Stimulated activated CD4-positive, alpha-beta T cell treated with anti-CD3 and anti-CD28 coated beads, Interleukin-2, amount 100 ng/mL, for 24 hours (primary cell): ENCODE results near the gene WFIKKN2.
A peak's percentile ranks its signal among the peaks of the same experiment; 100 is the strongest.

Experiments used
- DNase-seq, 2 donors: peaks; one replicate each; pipeline ENCODE4 v3.0.0-alpha.2; 2020

The WFIKKN2 gene

DNA sequence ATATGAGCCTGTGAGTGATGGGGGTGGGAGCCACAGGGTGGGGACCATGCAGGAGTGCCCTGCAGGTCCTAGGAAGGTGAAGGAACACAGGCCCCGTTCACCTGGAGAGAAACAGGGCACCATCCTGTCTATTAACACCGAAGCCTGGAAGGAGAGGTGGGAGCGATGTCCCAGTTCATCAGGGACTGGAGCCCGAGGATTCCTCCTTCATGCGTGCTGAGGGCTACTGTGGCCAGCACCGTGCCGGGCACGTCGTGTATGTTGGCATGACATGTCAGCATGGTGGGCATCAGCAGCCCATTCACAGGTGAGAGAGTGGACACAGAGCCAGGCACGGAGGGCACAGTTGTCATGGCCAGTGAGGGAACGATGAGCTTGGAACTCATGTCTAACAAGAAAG, 1.4 kb downstream of the WFIKKN2 start:
- no peak for DNase-seq

DNA sequence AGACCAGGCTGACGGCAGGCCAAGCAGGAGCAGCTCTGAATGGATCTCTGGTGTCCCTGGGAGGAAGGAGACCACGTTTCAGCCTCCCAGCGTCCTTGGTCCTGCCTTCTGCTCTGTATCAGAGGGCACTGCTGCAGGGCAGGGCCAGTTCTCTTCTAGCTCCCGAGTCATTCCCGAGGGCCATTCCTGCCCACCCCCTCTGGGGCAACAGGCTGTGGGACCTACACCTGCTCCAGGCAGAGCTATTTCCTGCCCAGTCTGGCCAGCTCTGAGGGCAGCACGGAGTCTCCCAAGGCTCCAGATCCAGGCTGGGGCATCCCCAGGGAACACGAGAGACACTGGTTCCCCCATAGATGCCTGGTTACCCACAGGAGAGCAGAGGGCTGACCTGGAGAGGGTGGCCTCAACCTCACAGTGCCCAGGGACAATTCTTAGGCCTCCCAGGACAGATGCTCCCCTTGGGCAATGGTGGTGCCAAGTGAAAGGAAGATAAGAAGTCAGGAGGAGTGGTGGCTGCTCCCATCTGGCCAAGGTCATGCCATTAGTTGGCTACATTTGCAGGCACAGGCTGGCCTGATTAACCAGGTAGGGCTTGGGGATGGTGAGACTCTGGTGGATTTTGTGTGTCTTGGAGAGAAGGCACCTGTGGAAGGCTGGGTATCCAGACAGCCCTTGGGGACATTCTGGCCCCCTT, 2.0 kb downstream of the WFIKKN2 start:
- no peak for DNase-seq

DNA sequence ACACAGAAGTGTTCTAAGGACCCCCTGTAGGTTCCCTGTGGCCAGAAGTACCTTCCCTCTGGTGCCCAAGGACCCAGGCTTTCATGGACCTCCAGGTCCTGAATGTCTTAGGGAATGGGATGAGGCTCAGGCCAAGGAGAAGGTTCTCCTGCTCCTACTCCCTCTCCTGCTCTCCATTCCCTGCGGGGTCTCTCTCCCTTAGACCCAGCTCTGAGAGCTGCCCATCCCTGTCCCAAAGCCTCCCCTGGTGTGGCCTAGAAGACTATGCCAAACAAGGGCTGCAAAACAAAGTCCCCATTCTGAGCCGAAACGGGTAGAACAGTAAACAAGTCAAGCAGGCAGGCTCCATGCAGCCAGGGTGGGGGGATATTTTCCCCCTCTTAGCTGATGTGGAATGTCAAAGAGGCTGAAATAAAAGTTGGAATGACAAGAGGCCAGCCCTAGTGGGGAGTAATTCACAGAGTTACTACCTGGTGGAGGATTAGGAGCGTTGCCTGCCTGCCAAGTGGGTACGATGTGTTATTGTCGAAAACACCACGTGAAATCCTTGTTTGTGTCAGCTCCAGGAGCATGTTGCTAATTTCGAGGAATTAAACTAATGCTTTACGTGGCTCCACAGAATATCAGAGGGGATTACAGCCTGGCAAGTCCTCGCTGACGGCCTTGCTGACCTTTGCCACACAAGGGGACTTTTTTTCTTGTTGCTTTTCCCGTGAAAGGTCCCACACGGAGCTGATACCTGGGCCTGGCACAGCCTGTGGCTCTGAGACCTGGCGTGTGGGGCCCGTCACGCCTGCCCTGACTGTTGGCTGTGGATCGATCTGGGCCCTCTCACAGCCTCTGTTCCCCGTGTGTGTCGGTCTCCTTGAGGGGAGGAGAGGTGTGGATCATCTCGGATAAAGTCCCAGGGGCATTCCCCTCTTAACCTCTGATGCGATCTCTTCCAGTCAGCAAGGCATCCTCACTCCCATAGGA, 2.9 kb downstream of the WFIKKN2 start:
- DNase-seq = no peak

DNA sequence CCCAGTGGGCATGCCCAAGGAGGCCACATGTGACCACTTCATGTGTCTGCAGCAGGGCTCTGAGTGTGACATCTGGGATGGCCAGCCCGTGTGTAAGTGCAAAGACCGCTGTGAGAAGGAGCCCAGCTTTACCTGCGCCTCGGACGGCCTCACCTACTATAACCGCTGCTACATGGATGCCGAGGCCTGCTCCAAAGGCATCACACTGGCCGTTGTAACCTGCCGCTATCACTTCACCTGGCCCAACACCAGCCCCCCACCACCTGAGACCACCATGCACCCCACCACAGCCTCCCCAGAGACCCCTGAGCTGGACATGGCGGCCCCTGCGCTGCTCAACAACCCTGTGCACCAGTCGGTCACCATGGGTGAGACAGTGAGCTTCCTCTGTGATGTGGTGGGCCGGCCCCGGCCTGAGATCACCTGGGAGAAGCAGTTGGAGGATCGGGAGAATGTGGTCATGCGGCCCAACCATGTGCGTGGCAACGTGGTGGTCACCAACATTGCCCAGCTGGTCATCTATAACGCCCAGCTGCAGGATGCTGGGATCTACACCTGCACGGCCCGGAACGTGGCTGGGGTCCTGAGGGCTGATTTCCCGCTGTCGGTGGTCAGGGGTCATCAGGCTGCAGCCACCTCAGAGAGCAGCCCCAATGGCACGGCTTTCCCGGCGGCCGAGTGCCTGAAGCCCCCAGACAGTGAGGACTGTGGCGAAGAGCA, 4.4 kb downstream of the WFIKKN2 start:
- no peak for DNase-seq

- no peak for DNase-seq
These were observed 5.0 kb downstream of the WFIKKN2 start for GRCh38 chr17:50840311-50840851.

DNA sequence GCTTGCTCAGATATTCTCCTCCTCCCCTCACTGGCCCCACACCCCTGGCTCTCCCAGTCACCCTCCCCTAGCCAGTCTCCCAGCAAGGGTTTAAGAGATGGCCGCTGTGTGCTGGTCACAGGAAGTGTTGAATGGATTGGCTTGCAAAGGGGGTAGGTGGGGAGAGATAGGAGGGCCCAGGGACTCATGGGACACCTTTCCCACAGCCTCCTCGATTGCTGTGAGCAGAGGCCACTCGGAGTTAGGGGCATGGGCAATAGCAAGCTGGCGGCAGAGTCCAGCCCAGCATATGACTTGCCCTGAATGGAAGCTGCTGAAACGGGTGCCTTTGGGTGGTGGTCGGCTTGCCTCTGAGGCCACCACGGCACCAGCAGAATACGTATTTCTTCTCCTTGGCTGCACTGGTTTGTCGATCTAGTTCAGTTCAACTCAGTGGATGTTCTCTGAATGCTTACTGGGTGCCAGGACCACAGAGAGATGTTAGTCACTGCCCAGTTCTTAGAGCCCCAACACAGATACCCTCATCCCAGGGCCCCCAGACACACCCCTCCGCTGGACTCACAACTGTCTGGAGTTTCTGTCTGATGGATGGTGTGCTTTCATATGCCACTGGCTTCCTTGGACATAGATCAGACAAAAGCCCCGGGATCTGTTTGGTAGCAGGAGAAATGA, 6.0 kb downstream of the WFIKKN2 start:
- no peak for DNase-seq

- peak; percentile 63 to 67 for DNase-seq
These were observed 6.6 kb downstream of the WFIKKN2 start for GRCh38 chr17:50841949-50842354.

- no peak for DNase-seq
These were observed 7.2 kb downstream of the WFIKKN2 start for GRCh38 chr17:50842506-50843149.

DNA sequence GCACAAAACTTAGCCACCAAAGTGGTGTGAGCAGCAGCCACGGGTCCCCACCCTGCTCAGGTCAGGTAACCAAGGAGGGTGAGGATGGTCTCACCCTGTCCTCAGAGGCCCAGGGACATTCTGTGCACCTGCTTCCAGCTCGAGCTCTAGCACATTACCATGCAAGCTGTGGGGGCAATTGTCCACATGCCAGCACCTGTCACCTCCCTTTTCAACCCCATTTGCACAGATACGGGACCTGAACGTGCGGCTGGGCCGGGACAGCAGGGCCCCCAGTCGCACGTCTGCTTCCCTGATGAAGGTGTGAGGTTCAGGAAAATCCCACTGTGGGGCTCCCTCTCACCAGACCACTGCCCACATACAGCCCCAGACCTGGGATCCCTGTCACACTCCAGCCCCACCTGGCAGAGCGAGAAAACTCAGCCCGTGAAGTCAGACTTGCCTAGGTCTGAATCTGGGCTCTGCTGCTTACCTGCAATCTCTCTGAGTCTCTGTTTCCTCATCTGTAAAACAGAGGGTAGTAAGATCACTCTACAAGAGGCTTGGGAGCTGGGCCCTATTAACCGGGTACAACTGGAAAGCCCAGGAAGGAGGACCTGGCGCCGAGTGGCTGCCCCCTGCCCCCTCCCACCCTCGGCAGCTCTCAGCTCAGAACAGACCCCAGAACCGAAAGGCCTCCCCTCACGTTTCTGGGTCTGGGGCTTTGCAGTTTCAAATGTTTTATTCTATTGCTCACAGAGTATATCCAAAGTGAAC, 7.9 kb downstream of the WFIKKN2 start:
- DNase-seq = no peak

GRCh38 chr17:50844117-50844700, 8.8 kb downstream of the WFIKKN2 start:
- no peak for DNase-seq

DNA sequence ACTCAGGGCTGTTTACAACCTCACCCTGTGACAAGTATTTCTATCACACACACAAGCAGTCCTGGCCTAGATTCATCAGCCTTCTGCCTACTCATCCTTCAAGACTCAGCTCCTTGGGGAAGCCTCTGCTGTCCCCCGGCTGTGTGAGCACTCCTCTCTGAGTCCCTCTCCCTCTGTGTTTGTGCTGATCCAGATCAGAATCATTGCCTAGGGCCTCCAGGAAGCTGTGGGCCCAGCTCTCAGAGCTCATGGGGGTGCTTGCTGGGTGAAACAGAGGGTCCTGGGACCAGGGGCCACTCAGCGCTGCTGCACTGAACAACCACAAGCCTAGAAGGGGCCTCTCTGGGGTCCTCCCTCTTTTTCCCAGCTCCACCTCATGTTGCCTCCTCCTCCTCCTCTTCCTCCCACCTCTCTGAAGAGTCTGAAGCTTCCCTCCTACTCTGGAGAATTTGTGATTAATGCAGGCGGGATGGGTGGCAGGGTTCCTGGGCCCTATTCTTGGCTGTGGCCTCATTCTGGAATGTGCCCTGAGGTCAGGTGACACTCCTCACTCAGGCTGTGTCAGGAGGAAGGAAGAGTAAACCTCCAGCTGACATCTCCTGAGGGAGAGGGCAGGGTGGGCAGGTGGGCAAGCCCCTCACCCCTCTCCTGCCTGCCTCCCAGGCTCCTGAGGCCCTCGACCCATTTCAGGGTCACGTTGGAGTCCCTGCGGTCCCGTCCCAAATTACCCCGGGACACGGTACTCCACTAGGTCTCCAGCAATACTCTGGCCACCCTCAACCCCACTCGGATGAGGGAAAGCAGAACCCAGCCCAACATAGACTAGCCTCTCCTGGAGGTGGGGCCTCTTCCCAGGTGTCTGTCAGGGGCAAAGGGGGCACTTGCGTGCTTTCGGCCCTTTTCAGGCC, 10.1 kb downstream of the WFIKKN2 start:
- DNase-seq = no peak

DNA sequence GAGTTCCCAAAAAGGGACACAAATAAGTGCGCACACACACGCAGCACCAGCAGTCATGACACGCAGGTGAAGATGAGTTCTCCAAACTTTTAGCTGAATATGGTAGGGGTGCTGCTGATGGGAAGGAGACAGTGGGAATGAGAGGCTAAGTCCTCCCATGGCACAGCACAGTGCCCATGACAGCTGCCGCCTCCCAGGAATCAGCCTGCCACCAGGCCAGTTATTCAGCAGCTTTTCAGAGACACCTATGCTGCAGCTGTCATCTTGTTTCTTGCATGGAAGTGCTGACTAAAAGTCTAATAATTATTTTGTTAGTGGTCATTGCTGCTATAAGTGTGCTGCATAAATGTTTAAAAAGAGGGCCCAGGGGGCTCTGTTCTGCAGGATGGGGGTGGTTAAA, 12.2 kb downstream of the WFIKKN2 start:
- DNase-seq = no peak

DNA sequence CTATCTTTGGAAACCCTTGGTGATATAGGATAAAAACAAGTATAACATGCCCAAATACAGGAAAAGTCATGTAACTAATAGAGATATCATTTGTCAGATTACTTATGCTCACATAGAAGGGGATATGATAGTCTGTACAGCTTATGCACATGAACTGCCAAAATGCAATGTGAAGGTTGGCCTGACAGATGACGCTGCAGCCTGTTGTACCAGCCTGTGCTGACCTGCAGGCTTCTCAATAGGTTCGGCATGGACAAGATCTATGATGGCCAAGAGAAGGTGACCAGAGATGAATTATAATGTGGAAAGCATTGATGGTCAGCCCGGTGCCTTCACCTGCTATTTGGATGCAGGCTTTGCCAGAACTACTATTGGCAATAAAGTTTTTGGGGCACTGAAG, 12.7 kb downstream of the WFIKKN2 start:
- no peak for DNase-seq

DNA sequence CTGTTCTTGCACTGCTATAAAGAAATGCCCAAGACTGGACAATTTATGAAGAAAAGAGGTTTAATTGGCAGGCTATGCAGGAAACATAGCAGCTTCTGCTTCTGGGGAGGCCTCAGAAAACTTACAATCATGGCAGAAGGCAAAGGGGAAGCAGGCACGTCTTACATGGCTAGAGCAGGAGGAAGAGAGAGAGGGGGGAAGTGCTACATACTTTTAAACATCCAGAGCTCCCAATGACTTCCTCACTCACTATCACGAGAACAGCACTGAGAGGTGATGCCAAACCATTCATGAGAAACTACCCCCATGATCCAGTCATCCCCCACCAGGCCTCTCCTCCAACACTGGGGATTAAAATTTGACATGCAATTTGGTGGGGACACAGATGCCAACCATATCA, 13.3 kb downstream of the WFIKKN2 start:
- no peak for DNase-seq

DNA sequence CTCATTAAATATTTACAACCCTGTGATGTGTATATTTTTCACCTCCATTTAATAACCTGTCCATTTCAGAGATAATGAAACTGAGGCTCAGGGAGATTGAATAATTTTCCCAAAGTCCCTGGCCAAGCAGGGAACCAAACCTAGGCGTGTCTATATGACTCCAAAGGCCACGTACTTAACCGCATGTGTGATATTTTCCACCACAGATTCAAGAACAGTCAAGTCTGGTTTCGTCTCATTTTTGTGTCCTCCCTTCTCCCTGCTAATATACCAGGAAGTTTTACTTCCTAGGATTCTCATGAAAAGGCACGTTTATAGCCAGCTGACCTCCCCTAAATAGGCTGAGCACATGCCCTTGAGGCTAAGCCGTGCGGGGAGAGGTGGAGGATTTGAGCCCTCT, 15.3 kb downstream of the WFIKKN2 start:
- DNase-seq = no peak

- no peak for DNase-seq
These were observed 17.7 kb downstream of the WFIKKN2 start for GRCh38 chr17:50853015-50853615.

- no peak for DNase-seq
These were observed 18.4 kb downstream of the WFIKKN2 start for GRCh38 chr17:50853781-50854180.

GRCh38 chr17:50855708-50856330, 20.4 kb downstream of the WFIKKN2 start:
- no peak for DNase-seq

GRCh38 chr17:50856431-50856830, 21.0 kb downstream of the WFIKKN2 start:
- DNase-seq = no peak
